ENCODE data around the gene CDKAL1.
"Not testable (repeated sequence)": the region's sequence is repeated elsewhere in the genome, so short reads cannot be mapped to it uniquely, and the experiment has no call there.

CDKAL1 gene

GRCh38 chr6:20639161-20639560, 104.9 kb downstream of the CDKAL1 start:
- no peak for DNase-seq (ENCODE audit: low read depth, low spot score)

- DNase-seq (ENCODE audit: low read depth, low spot score) = no peak
Measured at GRCh38 chr6:20640181-20640580, 105.9 kb downstream of the CDKAL1 start.

GRCh38 chr6:20642441-20642840, 108.2 kb downstream of the CDKAL1 start:
- no peak for DNase-seq (ENCODE audit: low read depth, low spot score)

GRCh38 chr6:20644667-20645370, 110.6 kb downstream of the CDKAL1 start:
- DNase-seq (ENCODE audit: low read depth, low spot score) = peak; percentile 7

GRCh38 chr6:20645572-20645971, 111.3 kb downstream of the CDKAL1 start:
- DNase-seq (ENCODE audit: low read depth, low spot score) = not testable (repeated sequence)

- no peak for DNase-seq (ENCODE audit: low read depth, low spot score)
Measured at GRCh38 chr6:20647585-20647984, 113.3 kb downstream of the CDKAL1 start.

- DNase-seq (ENCODE audit: low read depth, low spot score) = not testable (repeated sequence)
Measured at GRCh38 chr6:20649696-20650470, 115.6 kb downstream of the CDKAL1 start.

- DNase-seq (ENCODE audit: low read depth, low spot score) = no peak
Measured at GRCh38 chr6:20652299-20653084, 118.2 kb downstream of the CDKAL1 start.

- no peak for DNase-seq (ENCODE audit: low read depth, low spot score)
Measured at GRCh38 chr6:20653085-20653479, 118.8 kb downstream of the CDKAL1 start.

GRCh38 chr6:20655317-20655716, 121.1 kb downstream of the CDKAL1 start:
- DNase-seq (ENCODE audit: low read depth, low spot score) = no peak

- no peak for DNase-seq (ENCODE audit: low read depth, low spot score)
Measured at GRCh38 chr6:20657274-20657800, 123.1 kb downstream of the CDKAL1 start.

GRCh38 chr6:20658053-20658452, 123.8 kb downstream of the CDKAL1 start:
- DNase-seq (ENCODE audit: low read depth, low spot score) = no peak

GRCh38 chr6:20658516-20658915, 124.3 kb downstream of the CDKAL1 start:
- DNase-seq (ENCODE audit: low read depth, low spot score) = no peak

- no peak for DNase-seq (ENCODE audit: low read depth, low spot score)
Measured at GRCh38 chr6:20660534-20660933, 126.3 kb downstream of the CDKAL1 start.

GRCh38 chr6:20661721-20662120, 127.5 kb downstream of the CDKAL1 start:
- peak; percentile 16 for DNase-seq (ENCODE audit: low read depth, low spot score)

GRCh38 chr6:20664250-20664649, 130.0 kb downstream of the CDKAL1 start:
- no peak for DNase-seq (ENCODE audit: low read depth, low spot score)

GRCh38 chr6:20665290-20665689, 131.0 kb downstream of the CDKAL1 start:
- DNase-seq (ENCODE audit: low read depth, low spot score) = no peak

- no peak for DNase-seq (ENCODE audit: low read depth, low spot score)
Measured at GRCh38 chr6:20669571-20670314, 135.5 kb downstream of the CDKAL1 start.

GRCh38 chr6:20670750-20671149, 136.5 kb downstream of the CDKAL1 start:
- DNase-seq (ENCODE audit: low read depth, low spot score) = no peak

- DNase-seq (ENCODE audit: low read depth, low spot score) = no peak
Measured at GRCh38 chr6:20672038-20672437, 137.8 kb downstream of the CDKAL1 start.

GRCh38 chr6:20673458-20673857, 139.2 kb downstream of the CDKAL1 start:
- no peak for DNase-seq (ENCODE audit: low read depth, low spot score)

All from astrocyte of the hippocampus (primary cell).